H1 (cell line): Measurements from ENCODE around the gene SPIRE1. TPM values are rescaled to one million over a fixed set of nuclear protein-coding genes. Genes with fewer than 3 reads are reported as not detected.
"Not testable (repeated sequence)": the region's sequence is repeated elsewhere in the genome, so short reads cannot be mapped to it uniquely, and the experiment has no call there.

Experiments
- CTCF ChIA-PET: fragments of 300-600 bp; sonication (Branson Sonifier 250); formaldehyde crosslinking; loops from one replicate; lab custom pipeline; 2021; ENCODE audit not compliant: partially characterized antibody; lab: Charles Lee
- POLR2A ChIA-PET: fragments of 300-600 bp; sonication (Branson Sonifier 250); formaldehyde crosslinking; loops from one replicate; lab custom pipeline; 2021; ENCODE audit warnings: inconsistent platforms; ENCODE audit not compliant: partially characterized antibody; lab: Charles Lee
- DNase-seq, 2 experiments: peaks; one replicate each; pipeline versions ENCODE4 v3.0.0 to v3.0.0-alpha.2; 2010 to 2022; ENCODE audit warnings: low spot score in 2 of 2, low read depth in 1 of 2, mixed read lengths in 1 of 2
- FAIRE-seq: peaks from 2 replicates; lab custom pipeline; 2011; peaks lifted over from hg19 to GRCh38; lab: Jason Lieb, UNC
- H2AFZ ChIP-seq: 2 replicates; pipeline ENCODE4 v1.8.1; 2012; ENCODE audit warnings: low read length, inconsistent platforms
- H2AK5ac ChIP-seq: 2 replicates; pipeline ENCODE4 v1.6.1; 2013; ENCODE audit warnings: low read depth, low read length
- H2BK120ac ChIP-seq: replicated peaks from 2 replicates; pipeline ENCODE3; 2013; ENCODE audit warnings: low read depth, low read length, inconsistent platforms
- H2BK12ac ChIP-seq: 2 replicates; pipeline ENCODE4 v1.6.1; 2013; ENCODE audit warnings: low read depth, low read length
- H2BK15ac ChIP-seq: 2 replicates; pipeline ENCODE4 v1.6.1; 2013; ENCODE audit warnings: low read length
- H2BK20ac ChIP-seq: 2 replicates; pipeline ENCODE4 v1.6.1; 2013; ENCODE audit warnings: low read length
- H2BK5ac ChIP-seq: 2 replicates; pipeline ENCODE4 v1.6.1; 2013; ENCODE audit warnings: low read depth, low read length
- H3K14ac ChIP-seq: 2 replicates; pipeline ENCODE4 v1.6.1; 2013; ENCODE audit warnings: inconsistent platforms; ENCODE audit not compliant: insufficient read length
- H3K18ac ChIP-seq: 2 replicates; pipeline ENCODE4 v1.6.1; 2013; ENCODE audit warnings: low read length; ENCODE audit errors: extremely low read depth
- H3K23ac ChIP-seq: 2 replicates; pipeline ENCODE4 v1.6.1; 2013; ENCODE audit warnings: inconsistent platforms; ENCODE audit not compliant: insufficient read length
- H3K23me2 ChIP-seq: 2 replicates; pipeline ENCODE4 v1.6.1; 2013; ENCODE audit warnings: low read depth, low read length
- H3K27ac ChIP-seq: 2 replicates; pipeline ENCODE4 v1.6.1; 2011; ENCODE audit warnings: low read depth, low read length, inconsistent platforms
- H3K27me3 ChIP-seq, 4 experiments: replicated peaks in 1 of 4; 1 replicate in 1 of 4; 2 replicates in 3 of 4; pipeline versions ENCODE4 v1.6.1 to v1.8.1; 2011 to 2013; ENCODE audit warnings: low read length in 3 of 4, mild to moderate bottlenecking in 3 of 4, inconsistent platforms in 2 of 4, mixed read lengths in 2 of 4, moderate library complexity in 1 of 4; ENCODE audit not compliant: control insufficient read depth in 3 of 4, insufficient read depth in 3 of 4; ENCODE audit errors: extremely low read depth in 1 of 4
- H3K36me3 ChIP-seq, 4 experiments: 2 replicates each; pipeline versions ENCODE4 v1.6.1 to v1.8.1; 2011 to 2013; ENCODE audit warnings: mild to moderate bottlenecking in 4 of 4, low read length in 3 of 4, moderate library complexity in 2 of 4, control low read depth in 1 of 4, inconsistent platforms in 1 of 4; ENCODE audit not compliant: insufficient read depth in 4 of 4, control insufficient read depth in 2 of 4
- H3K4ac ChIP-seq: replicated peaks from 2 replicates; pipeline ENCODE3; 2013; ENCODE audit warnings: low read length, low read depth, mixed read lengths, inconsistent platforms; ENCODE audit not compliant: insufficient read length
- H3K4me1 ChIP-seq, 4 experiments: replicated peaks in 1 of 4; 1 replicate in 1 of 4; 2 replicates in 3 of 4; pipeline versions ENCODE4 v1.6.1 to v1.8.1; 2011 to 2013; ENCODE audit warnings: low read length in 3 of 4, inconsistent platforms in 2 of 4, mixed read lengths in 1 of 4; ENCODE audit not compliant: insufficient read depth in 4 of 4, control insufficient read depth in 3 of 4
- H3K4me2 ChIP-seq, 2 experiments: 2 replicates each; pipeline versions ENCODE4 v1.6.1 to v1.8.1; 2011 to 2013; ENCODE audit warnings: low read depth in 2 of 2, low read length in 2 of 2, control low read depth in 1 of 2, inconsistent platforms in 1 of 2, mild to moderate bottlenecking in 1 of 2; ENCODE audit not compliant: insufficient read depth in 1 of 2
- H3K4me3 ChIP-seq, 4 experiments: fragments of 200-600, 300-600 bp in 1 of 4; sonication (generic), shearing (Covaris generic), sonication (Bioruptor Twin) in 1 of 4; 2 replicates each; pipeline versions ENCODE4 v1.5.1 to v1.8.1; 2011 to 2016; ENCODE audit warnings: low read length in 4 of 4, low read depth in 3 of 4, control low read depth in 2 of 4, inconsistent platforms in 2 of 4, mild to moderate bottlenecking in 2 of 4, mixed read lengths in 1 of 4, moderate library complexity in 1 of 4; ENCODE audit not compliant: insufficient read depth in 2 of 4; ENCODE audit errors: extremely low read depth in 1 of 4
- H3K56ac ChIP-seq: replicated peaks from 2 replicates; pipeline ENCODE3; 2013; ENCODE audit warnings: low read depth, mild to moderate bottlenecking, mixed read lengths, low read length, inconsistent platforms; ENCODE audit not compliant: insufficient read length
- H3K79me1 ChIP-seq: 2 replicates; pipeline ENCODE4 v1.6.1; 2013; ENCODE audit warnings: low read depth, low read length, control low read depth
- H3K79me2 ChIP-seq, 2 experiments: 2 replicates each; pipeline versions ENCODE4 v1.6.1 to v1.8.1; 2012 to 2013; ENCODE audit warnings: low read length in 2 of 2, mild to moderate bottlenecking in 2 of 2, inconsistent platforms in 1 of 2; ENCODE audit not compliant: insufficient read depth in 2 of 2, control insufficient read depth in 1 of 2
- H3K9ac ChIP-seq, 4 experiments: replicated peaks in 1 of 4; 1 replicate in 1 of 4; 2 replicates in 3 of 4; pipeline versions ENCODE4 v1.6.1 to v1.8.1; 2011 to 2013; ENCODE audit warnings: low read depth in 3 of 4, low read length in 3 of 4, control low read depth in 2 of 4, mild to moderate bottlenecking in 2 of 4, moderate library complexity in 2 of 4, inconsistent platforms in 1 of 4; ENCODE audit errors: extremely low read depth in 1 of 4
- H3K9me3 ChIP-seq, 2 experiments: 2 replicates each; pipeline versions ENCODE4 v1.6.1 to v1.8.1; 2012 to 2013; ENCODE audit warnings: mild to moderate bottlenecking in 2 of 2, moderate library complexity in 2 of 2, control low read depth in 1 of 2, inconsistent platforms in 1 of 2, low read depth in 1 of 2, low read length in 1 of 2, mixed read lengths in 1 of 2; ENCODE audit not compliant: insufficient read depth in 2 of 2
- H4K20me1 ChIP-seq, 2 experiments: replicated peaks in 1 of 2; 2 replicates each; pipeline versions ENCODE3 to v1.8.1; 2011 to 2013; ENCODE audit warnings: inconsistent platforms in 2 of 2, low read length in 2 of 2, mild to moderate bottlenecking in 1 of 2; ENCODE audit not compliant: insufficient read depth in 2 of 2, control insufficient read depth in 1 of 2
- H4K5ac ChIP-seq: 2 replicates; pipeline ENCODE4 v1.6.1; 2013; ENCODE audit warnings: low read length, low read depth, mixed read lengths, inconsistent platforms; ENCODE audit not compliant: insufficient read length
- H4K8ac ChIP-seq: 2 replicates; pipeline ENCODE4 v1.8.0; 2013; ENCODE audit warnings: mild to moderate bottlenecking, moderate library complexity, low read length, inconsistent platforms; ENCODE audit not compliant: insufficient read depth; ENCODE audit errors: extremely low read depth
- H4K91ac ChIP-seq: replicated peaks from 2 replicates; pipeline ENCODE3; 2013; ENCODE audit warnings: low read length, mixed read lengths, inconsistent platforms; ENCODE audit not compliant: insufficient read length
- WGBS, 2 experiments: shearing (Covaris generic) in 1 of 2; methylation state at CpG; one replicate each; pipeline versions ENCODE4 v1.1.6 to v1.1.7; 2013 to 2015; ENCODE audit warnings: low lambda C conversion rate in 2 of 2, mixed read lengths in 2 of 2, inconsistent platforms in 1 of 2, low coverage in 1 of 2, missing lambda C conversion rate in 1 of 2; ENCODE audit not compliant: insufficient replicate concordance in 2 of 2, insufficient coverage in 1 of 2, insufficient read length in 1 of 2; ENCODE audit errors: extremely low coverage in 1 of 2, missing lambda C conversion rate in 1 of 2; 5-methylcytosine and 5-hydroxymethylcytosine counted together
- polyA plus RNA-seq, 7 experiments: library from polyadenylated mRNA; depleted of rRNA in 3 of 7; stranded (reverse) in 5 of 7; unstranded in 2 of 7; fragments of >200 nt in 5 of 7; fragments of 200-250 nt in 2 of 7; gene quantifications; 1 replicate in 5 of 7; 2 replicates in 1 of 7; 4 replicates in 1 of 7; pipeline versions ENCODE4 v1.2.1 to v1.2.3, GENCODE V29; 2011 to 2013; ENCODE audit warnings: missing spikeins in 2 of 7, mixed read lengths in 2 of 7
- total RNA-seq: library from RNA; stranded (reverse); fragmentation: NEBNext Ultra II Directional; extraction: Animal tissue kit (Norgen Biotek cat#: 25700); gene quantifications from 2 replicates; pipeline ENCODE4 v1.2.1, GENCODE V29; 2021

SPIRE1 gene
- total and polyA plus RNA-seq, 2 of the 8 experiments (the other 6 are each of a cell fraction or from before 2014, with no cell fraction given) = 6.0 to 21.5 TPM

DNA sequence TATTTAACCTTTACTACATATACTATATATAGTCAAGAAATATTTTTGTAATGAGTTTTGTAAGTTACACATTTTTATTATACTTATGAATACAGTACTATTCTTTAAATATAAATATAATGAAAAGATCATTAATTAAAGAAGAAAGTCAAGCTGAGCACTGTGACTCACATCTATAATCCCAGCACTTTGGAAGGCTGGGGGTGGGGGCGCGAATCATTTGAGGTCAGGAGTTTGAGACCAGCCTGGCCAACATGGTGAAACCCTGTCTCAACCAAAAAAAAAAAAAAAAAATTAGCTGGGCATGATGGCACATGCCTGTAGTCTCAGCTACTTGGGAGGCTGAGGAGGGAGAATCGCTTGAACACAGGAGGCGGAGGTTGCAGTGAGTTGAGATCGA is 14.2 kb downstream of the SPIRE1 start:
- H4K91ac ChIP-seq, POLR2A ChIA-PET, H3K4ac ChIP-seq, H2AK5ac ChIP-seq, H4K5ac ChIP-seq, H3K36me3 ChIP-seq, H2BK20ac ChIP-seq, H3K18ac ChIP-seq, H3K9me3 ChIP-seq, H4K20me1 ChIP-seq, H3K23ac ChIP-seq, H3K56ac ChIP-seq, H2BK120ac ChIP-seq, H3K27me3 ChIP-seq, H3K27ac ChIP-seq, H4K8ac ChIP-seq, H3K4me3 ChIP-seq, H2BK12ac ChIP-seq, DNase-seq, H3K79me1 ChIP-seq, H2BK5ac ChIP-seq, H2BK15ac ChIP-seq, H3K9ac ChIP-seq, H3K14ac ChIP-seq, FAIRE-seq, H2AFZ ChIP-seq, H3K23me2 ChIP-seq, H3K4me2 ChIP-seq: not testable (repeated sequence)
- CTCF ChIA-PET = interaction anchor here (1.2 to 1.6 kb wide), 4 partner anchors 8 to 221 kb away, joined by 3 to 4 read pairs (median 4); no protein-coding TSS in a partner anchor
- 93% methylated on average over 5 of the region's 5 CpGs; no CpG with 5 or more reads in 1 of the 2 experiments for WGBS, 2 experiments
- peaks cover 4 to 11% (median 7%) of the 10 kb centered on the region in 4 experiments for H3K4me1 ChIP-seq
- H3K79me2 ChIP-seq = peaks cover 0 to 11% of the 10 kb centered on the region in 2 experiments; a peak in 2 of 4 replicates
